ENCODE measurements around the gene GRIP1.
"Not testable (repeated sequence)": the region's sequence is repeated elsewhere in the genome, so short reads cannot be mapped to it uniquely, and the experiment has no call there.

GRIP1 gene

GRCh38 chr12:66516133-66516532 lies 162.7 kb downstream of the GRIP1 start:
- DNase-seq, result no peak

DNA sequence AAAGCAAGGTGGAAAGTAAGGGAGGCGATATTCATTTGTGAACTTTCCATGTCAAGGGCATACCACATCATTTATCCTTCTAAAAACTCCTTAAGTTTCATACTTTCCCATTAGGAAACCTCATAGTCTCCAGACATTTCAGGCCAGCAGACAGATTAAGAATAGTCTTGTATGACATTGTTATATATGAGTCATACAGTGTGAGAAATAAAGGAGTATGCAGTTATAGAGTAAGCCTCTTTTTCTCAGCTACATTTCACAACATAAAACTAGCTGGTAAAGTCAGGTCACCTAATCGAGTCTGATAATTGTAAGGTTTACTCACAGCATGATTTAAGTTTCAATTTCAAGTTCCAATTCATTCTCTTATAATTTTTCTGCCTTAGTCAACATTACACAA lies 164.3 kb downstream of the GRIP1 start:
- DNase-seq, result no peak

DNA sequence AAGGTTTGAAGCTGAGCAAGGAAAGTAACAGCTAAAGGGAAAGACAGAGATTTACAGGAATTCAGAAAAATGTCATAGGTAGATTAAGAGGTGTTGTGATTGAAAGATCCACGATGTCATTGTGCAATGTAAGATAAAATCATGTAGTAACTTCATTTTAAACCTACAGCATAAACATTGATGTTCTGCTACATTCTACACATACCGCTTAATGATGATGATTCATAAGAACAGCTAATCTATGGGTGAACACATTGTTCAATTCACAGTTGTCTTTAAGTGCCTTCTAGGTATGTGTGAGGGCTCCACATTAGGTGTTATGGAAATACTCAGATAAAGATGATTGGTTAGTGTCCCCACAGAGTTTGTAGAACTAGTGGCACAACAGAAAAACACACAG lies 170.9 kb downstream of the GRIP1 start:
- DNase-seq, result no peak

DNA sequence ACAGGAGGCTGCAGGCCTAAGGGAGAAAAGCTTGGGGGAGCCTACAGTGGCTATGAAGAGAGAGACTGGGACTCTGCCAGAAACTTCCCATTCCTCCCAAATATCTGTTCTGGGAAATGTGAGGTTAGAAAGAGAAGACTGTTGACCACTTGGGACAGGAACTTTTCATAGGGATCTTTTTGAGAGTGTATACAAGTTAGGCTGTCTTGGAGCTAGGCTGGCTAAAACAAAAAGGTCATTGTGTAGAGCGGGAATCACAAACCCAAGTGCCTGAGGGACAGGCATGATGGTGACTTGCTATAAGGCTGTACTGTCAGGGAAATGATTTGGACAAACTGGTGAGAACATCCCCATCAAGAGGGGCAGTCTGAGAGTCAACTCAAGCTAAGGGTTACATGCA lies 175.1 kb downstream of the GRIP1 start:
- DNase-seq, result no peak

DNA sequence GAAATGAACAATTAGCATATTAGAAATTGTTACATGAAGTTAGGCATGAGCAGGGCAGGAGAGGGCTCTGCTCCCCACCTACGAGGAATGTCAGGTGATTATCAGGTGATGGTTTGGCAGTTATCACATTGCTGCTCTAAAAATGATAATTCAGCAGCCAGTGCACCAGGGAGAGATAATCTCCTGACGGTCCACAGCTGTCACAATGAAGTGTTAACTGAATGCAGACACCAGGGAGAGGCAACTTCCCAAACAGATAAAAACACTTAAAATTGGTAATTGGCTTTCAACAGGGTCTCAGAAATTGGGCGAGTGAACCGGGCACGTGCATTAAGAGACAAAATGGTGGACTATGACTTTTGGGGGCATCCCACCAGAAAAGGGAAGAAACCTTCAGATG lies 176.0 kb downstream of the GRIP1 start:
- DNase-seq, result no peak

- DNase-seq, result no peak
Measured at GRCh38 chr12:66500841-66501240, 178.0 kb downstream of the GRIP1 start.

- no peak for DNase-seq
Measured at GRCh38 chr12:66500091-66500490, 178.8 kb downstream of the GRIP1 start.

GRCh38 chr12:66499000-66499399 lies 179.9 kb downstream of the GRIP1 start:
- DNase-seq, result no peak

GRCh38 chr12:66498059-66498458 lies 180.8 kb downstream of the GRIP1 start:
- DNase-seq, result not testable (repeated sequence)

DNA sequence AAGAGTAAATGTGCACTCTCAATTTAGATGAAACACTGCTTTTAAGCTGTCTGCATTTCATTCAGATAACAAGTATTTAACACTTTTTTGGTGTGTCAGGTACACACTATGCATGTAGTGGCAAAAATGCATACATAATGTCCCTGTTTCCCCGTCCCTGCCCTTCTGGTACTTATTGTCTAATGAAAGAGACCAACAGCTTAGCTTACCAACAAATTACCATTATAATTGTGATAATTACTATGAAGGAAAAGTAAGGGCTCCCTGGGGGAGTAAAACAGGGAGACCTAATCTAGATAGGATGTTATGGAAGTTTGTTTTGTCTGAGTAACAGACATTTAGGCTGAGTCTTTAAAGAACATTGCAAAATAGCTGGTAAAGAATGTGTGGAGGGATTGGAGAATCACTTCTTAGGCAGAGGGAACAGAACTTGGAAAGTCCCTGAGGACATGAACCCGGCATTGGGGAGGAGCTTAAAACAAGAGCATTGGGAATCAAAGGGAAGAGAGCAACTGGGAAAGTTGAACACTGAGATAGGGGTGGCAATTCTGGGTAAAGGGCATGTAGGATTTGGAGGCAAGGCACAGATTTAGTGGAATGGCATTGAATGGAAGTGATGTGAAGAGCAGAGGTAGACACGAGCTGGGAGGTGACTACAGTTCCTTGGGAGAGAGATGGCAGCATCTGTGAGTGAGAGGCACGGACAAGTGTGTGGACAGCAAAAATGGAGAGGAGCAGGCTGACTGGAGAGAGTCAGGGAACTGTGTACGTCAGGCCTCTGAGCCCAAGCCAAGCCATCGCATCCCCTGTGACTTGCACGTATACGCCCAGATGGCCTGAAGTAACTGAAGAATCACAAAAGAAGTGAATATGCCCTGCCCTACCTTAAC lies 181.6 kb downstream of the GRIP1 start:
- no peak for DNase-seq

DNA sequence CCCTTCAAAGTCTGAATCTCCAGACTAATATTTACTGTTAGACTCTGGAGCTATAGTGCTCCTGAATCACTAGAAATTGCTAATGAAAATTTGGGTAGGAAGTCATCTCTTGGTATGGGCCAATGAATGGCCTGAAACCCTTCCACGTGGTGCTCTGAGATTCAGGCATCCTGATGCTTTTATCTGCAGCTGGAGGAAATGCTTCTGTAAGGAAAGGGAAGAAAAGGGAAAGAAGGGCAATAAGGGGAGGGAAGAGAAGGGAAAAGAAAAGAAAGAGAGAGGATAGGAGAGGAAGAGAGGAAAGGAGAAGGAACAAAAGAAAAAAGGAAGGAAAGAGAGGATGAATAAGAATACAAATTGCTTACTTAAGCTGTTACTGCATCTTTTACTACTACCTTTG lies 182.3 kb downstream of the GRIP1 start:
- DNase-seq, result no peak

DNA sequence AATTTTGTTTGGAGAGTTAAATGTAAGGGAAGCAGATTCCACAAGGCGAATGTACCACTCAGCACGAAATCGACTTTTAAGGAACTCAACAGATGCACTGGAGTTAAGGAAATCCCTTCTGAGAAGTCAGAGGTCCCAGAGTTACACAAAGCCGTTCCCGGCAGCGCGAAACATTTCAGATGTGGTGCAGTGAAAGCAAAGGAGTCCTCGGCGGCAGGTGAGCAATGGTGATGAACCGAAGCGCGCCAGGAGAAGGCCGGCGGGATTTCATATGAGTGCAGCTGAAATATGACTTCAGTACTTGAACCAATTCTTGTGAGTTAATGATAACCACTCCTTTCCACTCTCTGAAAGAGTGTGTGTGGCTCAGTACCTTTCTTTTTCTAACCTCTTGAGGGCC lies 183.2 kb downstream of the GRIP1 start:
- no peak for DNase-seq

- no peak for DNase-seq
Measured at GRCh38 chr12:66493819-66494218, 185.1 kb downstream of the GRIP1 start.

GRCh38 chr12:66491853-66492252 lies 187.0 kb downstream of the GRIP1 start:
- DNase-seq, result no peak

GRCh38 chr12:66482351-66483203 lies 196.3 kb downstream of the GRIP1 start:
- DNase-seq, result no peak

- no peak for DNase-seq
Measured at GRCh38 chr12:66467932-66468331, 210.9 kb downstream of the GRIP1 start.

DNA sequence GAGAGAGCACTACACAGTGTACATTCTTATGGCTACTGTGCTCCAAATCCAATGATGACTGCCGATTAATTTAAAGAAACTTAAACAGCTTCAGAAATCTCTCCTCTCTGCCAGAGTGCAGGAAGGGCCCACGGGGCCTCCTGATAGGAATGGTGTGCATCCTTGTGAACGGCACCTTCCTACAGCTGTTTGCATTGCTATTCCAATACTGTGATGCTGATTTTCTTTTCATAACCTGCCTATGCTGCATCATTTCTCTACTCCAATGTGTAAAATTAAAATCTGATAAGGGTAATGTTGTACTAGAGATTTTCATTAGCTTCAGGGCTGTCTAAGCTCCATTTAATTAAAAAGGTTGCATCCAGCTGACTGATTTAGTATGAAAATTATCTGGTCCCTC lies 217.5 kb downstream of the GRIP1 start:
- DNase-seq, result no peak

- no peak for DNase-seq
Measured at GRCh38 chr12:66459944-66460482, 218.9 kb downstream of the GRIP1 start.

- no peak for DNase-seq
Measured at GRCh38 chr12:66456612-66457011, 222.3 kb downstream of the GRIP1 start.

DNA sequence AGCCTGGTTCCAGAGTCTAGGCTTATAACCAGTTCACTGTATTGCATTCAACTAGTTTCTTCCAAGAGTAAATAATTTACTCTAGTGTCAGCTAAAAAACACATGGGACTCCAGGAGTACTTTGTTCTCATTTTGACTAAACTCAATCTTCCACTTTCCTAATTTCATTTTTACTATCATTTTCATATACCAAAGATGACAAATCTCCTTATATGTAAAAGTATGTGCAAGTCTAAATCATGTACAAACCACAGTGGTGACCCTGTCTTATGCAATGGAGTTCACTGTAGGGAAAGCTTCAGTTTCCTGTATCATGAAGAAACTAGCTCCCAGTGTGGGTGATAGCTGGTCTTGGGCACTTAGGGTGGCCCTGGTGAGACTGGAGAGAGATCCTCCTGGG lies 225.0 kb downstream of the GRIP1 start:
- no peak for DNase-seq

DNA sequence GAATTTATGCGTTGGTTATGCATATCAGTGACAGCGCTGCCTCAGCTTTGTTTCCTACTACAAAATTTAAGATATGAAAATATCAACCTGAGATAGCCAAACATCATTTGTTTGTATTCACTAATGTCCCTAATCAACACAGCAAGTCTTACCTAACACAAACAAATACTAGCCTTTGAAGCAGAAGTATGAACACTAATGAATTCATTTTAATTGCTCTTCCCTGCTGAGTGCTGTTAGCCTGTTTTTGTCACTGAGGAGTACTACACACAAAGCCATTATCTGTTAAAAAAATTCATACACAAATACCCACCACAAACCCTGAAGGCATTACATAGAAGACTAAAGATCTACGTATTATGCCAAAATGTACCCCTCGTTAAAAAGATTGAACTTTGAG lies 225.8 kb downstream of the GRIP1 start:
- no peak for DNase-seq

DNA sequence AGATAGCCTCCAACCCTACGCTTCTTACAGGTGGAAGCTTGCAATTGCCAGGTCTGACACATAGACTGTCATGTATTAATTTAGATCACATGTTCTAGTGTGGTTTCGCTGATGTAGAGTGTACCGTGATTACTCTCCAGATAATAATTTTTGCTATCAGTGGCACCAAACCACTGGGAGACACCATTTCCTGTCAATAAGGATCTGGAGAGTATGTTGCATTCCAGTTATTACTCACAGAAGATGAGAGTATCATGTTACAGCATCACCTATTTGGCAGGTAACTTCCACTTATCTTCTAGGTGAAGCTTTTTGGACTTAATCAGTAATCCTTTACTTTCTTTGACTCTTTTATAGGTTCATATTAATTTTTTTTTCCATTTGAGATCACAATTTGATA lies 229.3 kb downstream of the GRIP1 start:
- no peak for DNase-seq

GRCh38 chr12:66447643-66448042 lies 231.2 kb downstream of the GRIP1 start:
- no peak for DNase-seq

GRCh38 chr12:66446276-66446675 lies 232.6 kb downstream of the GRIP1 start:
- no peak for DNase-seq
